ENCODE measurements around the gene SYT1.

The SYT1 gene

DNA sequence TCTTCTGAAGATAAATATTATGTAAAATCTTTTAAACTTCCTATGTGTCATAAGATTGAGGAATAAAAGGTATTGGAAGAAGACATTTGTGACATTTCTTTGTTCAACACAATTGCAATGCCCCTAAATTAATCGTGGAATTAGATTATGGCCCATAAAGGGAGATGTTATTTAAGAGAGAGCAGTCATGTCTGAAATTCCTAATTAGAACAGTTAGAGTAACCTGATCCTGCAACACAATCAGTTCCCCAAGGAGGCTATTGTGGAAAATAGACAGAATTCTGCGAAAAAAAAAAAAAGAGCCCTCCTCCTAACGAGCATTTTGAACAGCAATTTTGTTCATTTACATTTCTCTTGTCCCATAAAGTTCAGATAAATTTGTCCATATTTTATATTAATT lies 486.7 kb downstream of the SYT1 start:
- no peak for DNase-seq (ENCODE audit: low read depth)

DNA sequence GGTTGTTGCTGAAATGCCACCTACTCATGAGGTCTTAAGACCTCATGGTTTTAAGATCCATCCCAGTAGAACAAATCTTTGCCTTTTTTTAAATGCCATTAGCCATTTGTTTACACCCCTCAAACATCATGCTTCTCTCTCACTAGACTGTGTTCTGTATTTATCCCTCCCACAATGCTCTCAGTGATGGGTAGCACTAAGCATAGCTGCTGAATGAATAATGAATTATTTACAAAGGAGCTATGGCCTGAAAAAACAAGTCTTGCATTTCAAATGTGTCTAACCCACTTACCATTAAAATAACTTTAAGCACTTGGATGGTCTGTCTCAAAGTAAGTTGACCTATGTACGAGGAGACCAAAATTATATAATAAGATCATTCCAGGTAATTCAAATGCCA lies 491.6 kb downstream of the SYT1 start:
- DNase-seq (ENCODE audit: low read depth): no peak

DNA sequence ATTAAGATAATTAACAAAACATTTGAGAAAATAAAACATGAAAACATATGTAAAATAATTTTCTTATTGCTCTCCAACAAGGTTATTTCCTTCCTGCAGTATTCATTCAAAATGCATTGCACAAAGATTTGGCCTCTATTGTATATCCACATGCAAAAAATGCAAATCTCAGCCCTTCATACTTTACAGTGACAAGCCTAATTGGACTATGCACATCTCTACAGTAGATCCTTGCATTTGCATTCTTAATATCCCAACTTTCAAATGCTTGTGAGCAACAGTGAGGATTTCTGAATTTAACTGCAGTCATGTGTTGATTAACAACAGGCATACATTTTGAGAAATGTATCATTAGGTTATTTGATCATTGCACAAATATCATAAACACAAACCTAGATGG lies 492.5 kb downstream of the SYT1 start:
- DNase-seq (ENCODE audit: low read depth): no peak

DNA sequence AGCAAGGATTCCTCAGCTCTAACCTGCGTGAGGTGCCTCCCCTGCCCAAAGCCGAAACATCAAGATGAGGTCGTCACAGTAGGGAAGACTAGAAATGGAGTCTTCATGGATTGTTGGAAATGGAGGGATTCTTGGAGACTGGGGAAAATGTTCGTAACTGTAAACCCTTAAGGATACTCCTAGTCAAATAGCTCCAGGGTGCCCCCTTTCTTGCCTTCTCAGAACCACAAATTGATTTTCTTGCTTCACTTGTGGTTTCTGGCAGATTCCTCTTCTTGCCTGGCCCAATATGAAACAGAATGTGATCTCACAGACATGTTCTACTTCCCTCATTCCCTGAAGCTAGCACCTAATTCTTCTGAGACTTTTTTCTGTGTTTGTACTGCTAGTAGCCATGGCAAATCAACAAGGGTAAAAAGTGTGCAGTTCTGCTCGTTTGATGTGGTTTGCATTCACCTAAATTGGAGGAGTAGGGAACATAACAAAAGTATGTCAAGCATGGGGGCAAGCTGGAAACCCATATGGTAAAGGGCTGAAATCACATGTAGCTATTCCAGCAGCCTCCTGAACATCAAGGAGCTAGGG lies 494.2 kb downstream of the SYT1 start:
- DNase-seq (ENCODE audit: low read depth): no peak

DNA sequence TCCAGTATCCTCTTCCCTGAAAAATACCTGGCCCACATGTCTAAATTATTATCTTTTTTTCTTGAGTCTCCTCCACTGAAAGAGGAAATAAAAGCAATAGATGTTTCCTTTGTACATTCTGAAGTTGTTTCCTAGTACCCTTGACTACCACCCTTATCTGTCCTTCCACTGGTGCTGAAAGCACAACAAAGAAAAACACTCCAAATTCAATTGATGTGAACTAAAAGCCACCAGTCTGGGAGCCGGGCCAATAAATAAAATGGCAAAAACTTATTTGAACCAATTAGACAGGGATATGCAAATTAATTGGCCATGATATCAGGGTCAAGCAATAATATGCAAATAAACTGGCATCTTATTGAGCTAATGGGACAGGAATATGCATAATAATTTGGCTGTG lies 495.7 kb downstream of the SYT1 start:
- no peak for DNase-seq (ENCODE audit: low read depth)

DNA sequence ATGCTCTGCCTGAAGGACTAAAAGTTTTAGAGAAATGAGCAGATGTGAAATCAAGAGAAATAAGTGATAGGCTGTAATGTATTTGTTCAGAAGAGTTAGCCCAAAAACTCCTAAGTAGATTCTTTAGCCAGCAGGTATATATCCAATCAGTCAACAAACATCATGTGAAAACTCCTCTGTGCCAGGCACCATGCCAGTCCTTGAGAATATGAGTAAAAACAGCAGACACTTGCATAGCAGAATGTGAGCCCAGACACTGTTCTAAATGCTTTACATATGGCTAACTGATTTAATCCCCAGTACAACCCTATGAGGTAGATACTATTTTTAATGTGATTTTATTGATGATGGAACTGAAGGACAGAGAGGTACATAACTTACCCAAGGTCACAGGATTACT lies 496.4 kb downstream of the SYT1 start:
- no peak for DNase-seq (ENCODE audit: low read depth)

DNA sequence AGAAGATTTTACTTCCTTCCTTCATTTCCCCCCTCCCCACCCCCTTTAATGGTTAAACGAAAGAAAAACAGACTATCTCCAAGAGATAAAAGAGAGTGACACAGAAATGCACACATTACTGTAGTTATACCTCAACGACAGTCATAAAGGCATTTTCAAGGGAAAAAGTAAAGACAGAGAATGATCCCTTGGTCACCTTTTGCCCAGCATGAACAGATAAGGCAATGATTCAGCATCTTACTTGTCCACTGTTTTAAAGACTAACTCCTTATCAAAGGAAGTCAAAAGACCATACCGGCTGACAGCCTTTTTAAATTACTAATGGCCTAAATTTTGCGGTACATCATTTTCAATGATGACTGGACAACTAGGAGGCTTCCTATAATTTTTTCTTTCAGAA lies 499.6 kb downstream of the SYT1 start:
- no peak for DNase-seq (ENCODE audit: low read depth)

DNA sequence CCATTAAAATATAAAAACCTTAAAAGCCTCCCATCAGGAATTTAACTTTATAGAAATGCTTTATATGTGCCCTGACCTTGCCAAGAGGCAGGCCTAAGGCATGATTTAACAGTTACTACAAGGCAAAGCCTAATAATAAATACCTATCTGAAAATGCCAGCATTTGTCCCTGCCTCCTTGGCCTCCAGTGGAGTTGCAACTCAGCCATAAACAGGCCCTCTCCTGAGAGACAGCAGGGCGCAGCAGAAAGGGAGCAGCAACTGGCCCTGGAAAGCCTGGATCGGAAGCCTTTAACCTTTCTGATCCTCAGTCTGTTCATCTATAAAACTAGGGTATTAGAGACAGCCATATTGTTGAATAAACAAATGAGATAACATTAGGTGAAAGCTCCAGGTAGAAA lies 501.8 kb downstream of the SYT1 start:
- no peak for DNase-seq (ENCODE audit: low read depth)

DNA sequence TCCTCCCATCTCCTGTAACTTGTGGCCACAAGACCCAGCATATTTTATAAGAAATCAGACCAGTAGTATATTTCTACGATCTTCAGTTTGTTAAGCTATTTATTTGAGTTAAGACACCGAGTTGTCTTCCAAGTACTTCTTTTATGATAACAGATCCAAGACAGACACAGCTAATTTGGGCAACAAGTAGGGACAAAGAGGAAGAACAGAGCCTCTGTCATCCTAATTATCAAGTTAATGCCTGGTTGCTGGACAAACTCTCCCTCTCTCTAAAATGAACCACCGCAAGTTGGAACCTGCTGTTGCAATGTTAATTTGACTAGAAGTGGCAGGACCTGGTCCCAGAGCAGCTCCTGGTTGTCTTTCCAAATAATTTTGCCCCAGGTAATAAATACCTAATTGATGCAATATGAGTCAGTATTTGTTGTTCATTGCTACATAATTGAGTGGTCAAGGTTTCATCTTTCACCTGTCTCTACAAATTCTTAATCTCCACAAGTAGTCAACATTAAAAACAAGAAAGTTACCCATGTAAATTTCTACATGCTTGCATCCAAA lies 502.5 kb downstream of the SYT1 start:
- DNase-seq (ENCODE audit: low read depth): no peak

DNA sequence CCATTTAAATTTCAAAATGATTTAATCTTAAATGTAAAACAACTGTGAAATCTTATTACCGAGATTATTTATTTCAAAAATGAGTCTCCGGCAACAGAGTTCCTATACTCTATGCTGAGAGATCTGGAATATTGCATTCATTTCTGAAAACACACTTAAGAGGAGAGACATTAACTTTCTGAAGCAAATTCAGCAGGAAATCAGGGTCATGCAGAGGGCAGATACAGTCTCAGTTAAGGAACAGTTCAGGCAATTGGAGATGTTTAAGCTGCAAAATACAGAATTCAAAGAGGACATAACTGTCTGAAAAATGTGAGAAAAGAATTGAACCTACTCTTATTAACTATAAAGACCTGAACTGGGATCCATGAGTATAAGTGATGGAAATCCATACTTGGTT lies 505.4 kb downstream of the SYT1 start:
- DNase-seq (ENCODE audit: low read depth): no peak

DNA sequence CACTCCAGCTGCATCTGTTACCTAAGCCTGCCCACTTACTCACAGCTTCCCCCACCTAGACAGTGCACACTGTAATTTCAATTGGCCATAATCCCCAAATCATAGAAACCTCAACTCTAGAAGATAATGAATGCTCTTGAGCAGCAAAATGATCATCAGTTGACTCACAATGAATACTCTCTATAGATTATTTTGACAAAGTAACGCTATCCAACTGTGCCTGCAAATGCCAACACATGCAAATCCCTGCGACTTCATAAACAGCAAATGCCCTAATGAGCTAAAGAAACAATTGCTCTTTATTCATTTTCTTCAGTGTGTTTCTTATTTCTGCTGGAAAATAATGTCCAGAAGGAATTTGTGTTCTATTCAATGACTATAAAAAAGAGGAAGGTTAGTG lies 506.7 kb downstream of the SYT1 start:
- DNase-seq (ENCODE audit: low read depth): no peak

DNA sequence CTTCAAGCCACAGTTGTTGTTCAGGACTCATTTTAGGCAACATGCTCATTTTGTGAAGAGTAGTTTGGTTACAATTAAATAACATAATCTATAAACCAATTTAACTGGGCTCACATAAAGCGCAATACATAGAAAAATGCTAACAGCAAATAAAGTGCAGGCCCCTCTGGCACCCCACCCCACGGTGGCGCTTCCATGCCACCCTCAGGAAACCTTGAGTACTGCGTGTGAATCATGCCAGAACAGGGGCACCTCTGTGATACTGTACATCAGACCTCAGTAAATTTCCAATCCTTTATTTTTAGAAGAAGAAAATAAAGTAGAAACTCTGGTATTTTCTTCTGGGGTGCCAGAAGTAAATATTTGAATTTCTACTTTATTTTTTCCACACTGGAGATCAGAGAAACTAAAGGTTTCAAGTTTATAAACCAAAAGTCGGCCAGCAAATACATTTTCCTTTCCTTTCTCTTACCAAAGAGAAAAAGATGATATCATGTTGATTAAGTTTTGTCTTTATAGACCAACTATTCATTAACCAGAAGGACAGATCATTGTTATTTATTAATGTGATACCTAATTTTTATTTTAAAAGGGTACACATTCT lies 509.4 kb downstream of the SYT1 start:
- peak; percentile 6 for DNase-seq (ENCODE audit: low read depth)

DNA sequence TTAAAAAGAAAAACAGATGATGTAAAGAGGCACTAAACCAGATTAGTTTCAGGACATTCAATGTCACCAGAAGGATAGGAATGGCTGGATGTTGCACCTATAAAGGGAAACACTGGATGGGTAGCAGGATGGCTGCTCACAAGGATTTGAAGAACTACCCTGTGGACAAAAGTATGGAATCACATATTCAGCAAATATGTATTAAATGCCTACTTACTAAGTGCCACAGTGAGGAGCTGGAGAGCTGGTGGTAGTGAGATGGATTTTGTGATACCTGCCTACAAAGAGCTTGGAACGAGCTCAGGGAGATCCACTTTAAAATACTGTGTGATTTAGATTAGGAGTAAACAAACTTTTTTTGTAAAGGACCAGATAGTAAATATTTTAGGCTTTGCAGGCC lies 510.0 kb downstream of the SYT1 start:
- DNase-seq (ENCODE audit: low read depth): no peak

DNA sequence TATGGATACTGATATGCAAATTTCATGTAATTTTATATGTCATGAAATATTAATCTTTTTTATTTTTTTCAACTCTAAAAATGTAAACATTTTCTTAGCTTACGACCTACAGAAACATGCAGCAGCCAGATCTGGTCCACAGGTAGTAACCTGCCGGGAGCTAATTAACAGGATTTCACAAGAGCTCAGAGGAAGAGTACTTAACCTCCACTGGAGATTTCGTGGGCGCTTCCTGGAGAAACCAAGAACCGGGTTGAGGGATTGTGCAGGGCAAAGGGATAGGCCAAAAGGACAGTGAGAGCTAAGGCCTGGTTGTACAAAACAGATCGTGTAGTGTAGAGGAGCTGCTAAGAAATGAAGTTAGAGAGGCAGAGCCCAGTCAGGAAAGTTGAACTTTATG lies 510.5 kb downstream of the SYT1 start:
- no peak for DNase-seq (ENCODE audit: low read depth)

DNA sequence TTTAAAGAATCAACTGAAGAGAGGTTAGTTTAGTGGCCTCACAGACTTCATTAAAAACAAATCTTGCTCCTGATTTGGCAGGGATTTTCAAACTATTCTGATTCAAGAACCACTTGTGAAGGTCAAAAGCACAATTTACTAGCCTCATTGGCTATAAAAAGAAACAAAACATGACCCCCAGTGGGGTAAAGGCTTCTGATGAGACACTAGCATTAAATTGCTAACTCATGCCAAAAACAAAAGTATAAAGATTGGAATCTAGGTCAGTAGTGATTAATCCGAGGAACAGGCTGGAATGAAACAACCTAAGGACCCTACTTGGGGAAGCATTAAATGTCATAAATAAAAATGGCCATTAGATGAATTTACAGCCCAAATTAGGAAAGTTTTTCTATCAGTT lies 513.9 kb downstream of the SYT1 start:
- no peak for DNase-seq (ENCODE audit: low read depth)

DNA sequence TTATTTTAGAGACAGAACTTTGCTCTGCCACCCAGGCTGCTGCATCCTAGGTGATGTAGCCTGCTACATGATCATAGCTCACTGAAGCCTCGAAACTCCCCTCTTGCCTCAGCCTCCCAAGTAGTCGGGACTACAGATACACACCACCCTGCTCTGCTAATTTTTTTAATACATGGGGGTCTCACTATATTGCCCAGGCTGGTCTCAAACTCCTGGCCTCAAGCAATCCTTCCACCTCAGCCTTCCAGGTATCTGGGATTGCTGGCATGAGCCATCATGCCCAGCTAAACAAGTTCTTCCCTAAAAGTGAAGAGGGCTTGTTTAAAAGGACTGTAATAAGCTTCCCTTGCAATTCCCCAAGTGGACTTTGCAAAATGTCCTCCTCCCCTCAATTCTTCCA lies 515.8 kb downstream of the SYT1 start:
- DNase-seq (ENCODE audit: low read depth): no peak

DNA sequence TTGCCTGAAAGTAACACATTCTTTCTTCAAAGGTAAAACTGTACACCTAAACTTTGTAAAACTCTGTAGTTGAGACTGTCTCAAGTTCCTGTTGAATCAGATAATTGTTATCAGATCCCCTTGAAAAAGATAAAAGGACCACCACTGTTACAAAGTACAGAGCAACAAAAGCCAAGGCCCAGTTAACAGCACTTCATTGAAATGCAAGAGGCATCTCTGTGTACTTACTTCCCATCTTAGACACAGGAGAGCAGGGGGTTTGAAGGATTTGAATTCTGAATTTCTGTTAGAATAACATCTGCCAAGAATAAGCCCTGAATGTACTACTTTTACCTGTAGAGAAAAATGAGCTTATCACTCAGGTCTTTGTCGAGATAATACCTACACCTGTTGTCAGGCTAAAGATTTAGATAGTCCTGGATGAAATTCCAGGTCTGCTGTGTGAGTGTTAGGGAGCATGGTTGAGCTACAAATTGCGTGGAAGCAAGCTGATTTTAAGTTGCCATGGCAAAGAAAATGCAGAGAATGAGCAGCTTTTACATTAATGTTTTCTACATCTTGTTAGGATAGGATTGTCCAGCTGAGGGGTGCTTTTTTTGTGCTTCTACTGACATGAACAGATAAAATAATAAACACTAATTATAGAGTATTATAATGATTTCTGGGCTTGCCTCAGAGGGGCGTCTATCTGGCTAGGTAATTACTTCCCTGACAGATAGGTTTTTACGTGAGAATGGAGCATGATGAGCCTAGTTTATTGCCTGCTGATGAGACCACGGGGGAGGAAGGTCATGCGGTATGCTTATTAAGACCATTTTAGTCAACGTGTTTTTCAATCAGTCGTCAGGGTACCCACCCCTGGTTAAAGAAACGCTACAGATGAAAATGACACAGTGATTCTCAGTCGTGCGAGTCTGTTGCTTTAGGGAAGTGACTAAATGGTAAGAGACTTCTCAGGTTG lies 517.0 kb downstream of the SYT1 start:
- no peak for DNase-seq (ENCODE audit: low read depth)

DNA sequence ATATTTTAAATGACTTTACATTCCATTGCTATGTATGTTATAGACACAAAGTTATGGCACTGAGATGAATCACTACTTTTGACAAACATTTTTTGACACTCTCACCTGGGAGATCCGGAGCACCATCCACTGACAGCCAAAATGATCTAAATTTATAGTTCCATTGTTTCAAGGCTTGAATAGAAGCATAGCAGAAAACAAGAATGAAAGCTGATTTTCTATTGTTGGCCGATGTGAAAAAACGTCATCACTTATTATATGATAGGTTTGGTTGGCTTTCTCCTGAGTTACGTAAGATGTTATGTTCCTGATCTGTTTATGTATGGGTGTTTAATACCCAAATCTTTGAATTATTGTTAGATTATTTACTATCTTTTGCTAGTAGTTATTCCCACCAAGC lies 520.0 kb downstream of the SYT1 start:
- DNase-seq (ENCODE audit: low read depth): no peak

DNA sequence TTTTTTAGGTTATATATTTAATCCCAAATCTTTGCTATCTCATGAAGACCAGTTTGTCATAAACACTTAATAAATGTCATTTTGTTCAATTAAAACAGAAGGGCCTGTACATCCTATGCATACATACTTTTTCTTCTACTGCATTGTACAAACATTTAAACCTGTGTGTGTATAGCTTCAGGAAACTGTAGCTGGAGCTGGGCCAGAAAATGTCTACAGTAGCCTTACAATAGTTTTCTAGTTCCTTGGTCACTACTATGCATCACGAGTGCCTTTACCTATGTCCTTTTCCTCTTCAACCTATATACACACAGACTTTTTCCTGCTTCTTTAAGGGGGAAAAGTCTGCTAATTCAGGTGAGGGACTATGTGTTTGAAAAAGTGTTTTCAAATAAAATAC lies 523.4 kb downstream of the SYT1 start:
- no peak for DNase-seq (ENCODE audit: low read depth)

DNA sequence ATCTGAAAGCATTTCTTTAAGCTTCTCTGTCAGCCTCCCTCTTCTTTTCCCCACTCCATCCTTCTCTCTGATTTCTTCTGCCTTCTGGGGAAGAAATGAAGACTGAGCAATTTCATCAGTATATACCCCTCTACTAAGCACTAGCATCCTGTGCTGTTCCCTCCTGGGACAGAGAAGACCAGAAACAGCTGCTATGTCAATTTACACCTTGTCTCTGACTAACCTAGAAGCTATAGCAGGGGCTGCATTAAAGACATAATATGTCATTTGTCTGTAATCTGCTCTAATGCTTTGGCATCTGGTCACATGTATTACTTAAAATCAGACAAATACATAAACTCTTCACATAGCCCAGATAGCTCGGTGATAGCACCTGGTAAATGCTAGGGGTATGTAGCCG lies 529.3 kb downstream of the SYT1 start:
- DNase-seq (ENCODE audit: low read depth): no peak

DNA sequence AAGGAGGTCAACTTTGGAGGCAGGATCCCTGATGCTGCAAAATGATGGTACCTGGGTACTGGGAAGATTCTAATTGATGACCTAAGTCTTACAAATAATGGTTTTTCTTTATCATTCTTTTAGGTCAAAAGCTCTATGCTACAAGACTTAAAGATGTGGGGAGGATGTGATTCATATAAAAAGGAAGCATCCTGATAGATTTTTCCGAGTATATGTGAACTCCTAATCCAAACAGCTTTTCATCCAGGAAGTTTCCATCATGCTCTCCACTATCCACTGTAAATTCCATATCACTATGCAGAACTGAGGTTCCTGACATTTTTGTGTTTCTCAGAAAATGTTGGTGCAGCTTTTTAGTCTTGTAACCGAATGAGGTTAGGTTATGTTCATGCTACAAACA lies 533.0 kb downstream of the SYT1 start:
- DNase-seq (ENCODE audit: low read depth): no peak

DNA sequence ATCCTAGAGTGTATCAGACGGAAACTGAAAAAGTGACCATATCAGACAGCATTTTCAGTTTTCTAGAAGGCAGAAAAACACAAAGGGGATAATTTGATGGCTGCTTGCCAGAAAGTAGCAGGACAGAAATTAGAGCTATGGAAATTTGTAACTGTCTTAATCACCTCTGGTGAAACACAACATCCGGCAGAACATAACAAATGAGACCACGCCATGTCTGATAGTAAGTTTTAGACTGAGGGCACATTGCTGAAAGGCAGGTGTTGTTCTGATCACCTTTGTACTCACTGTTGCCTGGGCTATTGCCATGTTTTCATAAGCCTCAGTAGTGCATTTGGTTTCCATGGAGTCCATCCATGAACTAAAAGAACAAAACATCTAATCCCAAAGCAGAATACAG lies 535.9 kb downstream of the SYT1 start:
- no peak for DNase-seq (ENCODE audit: low read depth)

DNA sequence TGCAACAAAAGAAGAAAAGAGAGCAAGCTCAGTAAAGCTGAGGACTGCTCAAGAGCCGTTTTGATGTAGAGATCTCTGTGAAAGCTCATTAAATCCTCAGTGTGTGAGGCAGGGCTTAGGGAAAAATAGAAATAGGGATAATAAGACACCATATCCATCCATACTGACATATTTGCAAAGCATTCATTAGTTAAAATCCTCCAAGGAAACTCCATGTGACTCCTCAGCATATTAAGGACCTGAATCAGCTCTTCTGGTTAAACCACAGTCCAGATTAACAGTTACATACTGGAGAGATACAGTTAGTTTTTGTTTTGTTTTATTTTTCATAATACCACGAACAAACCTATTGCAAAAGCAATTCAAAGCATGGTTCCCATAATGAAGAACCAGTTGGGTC lies 538.0 kb downstream of the SYT1 start:
- DNase-seq (ENCODE audit: low read depth): no peak
